Activated CD4-positive, alpha-beta T cell treated with anti-CD3 and anti-CD28 coated beads for 24 hours (primary cell): ENCODE data around the gene LSM3.

Experiments used
- DNase-seq, 2 donors: peaks; one replicate each; pipeline ENCODE4 v3.0.0-alpha.2; 2020; ENCODE audit warnings: low read depth in 2 of 2

The LSM3 gene

DNA sequence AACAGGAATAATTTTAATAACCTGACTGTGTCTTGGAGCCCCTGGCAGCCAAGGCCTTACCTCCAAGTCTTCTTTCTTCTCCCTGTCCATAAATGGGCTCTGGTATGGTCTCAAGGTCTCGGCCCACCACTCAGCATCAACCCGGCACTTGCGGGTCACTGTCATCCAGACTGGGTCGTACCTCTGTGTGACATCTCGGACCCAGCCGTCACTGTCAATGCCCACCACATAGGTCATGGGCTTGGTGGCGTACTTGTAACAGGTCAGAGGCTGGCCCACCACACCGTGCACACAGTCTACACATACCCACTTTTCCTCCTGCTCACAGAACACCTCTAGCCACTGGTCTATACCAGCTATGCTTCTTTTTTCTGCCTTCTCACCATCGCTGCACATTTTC lies 20.7 kb upstream of the LSM3 start:
- DNase-seq, result no peak

DNA sequence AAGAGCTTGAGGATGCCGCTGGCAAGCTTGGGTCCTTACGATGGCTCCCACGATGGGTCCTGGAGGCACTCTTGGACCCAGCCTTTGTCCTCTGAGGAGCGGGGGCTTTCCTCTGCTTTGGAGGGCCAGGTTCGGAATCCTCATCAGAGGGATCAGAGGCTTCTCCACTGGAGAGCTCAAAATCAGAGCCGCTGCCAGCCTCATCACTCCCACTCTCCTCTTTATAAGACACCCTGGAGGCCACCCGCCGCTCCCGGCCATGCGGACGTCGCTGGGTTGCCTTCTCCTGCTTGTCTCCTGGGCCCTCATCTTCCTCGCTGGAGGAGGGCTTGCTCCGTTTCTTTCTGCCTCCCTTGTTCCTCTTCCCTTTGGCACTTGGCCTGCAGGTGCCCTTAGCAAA lies 20.2 kb upstream of the LSM3 start:
- no peak for DNase-seq

DNA sequence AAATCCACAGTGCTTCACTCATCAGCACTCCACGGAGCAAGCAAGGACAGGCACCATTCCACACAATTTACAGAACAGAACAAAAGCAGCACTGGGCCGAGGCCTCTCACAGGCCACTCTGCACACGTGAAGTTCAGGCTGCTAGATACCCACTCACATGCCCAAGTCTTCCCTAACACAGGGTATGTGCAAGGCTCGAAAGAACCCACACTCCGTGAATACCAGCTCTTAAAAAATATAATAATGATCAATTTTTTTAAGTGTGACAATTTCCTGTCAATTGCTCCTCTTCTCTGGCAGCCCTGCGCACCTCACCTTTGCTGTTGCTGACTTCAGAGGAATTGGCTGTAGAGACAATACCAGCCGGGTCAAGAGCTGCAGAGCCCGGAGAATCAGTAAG lies 19.2 kb upstream of the LSM3 start:
- DNase-seq, result no peak

DNA sequence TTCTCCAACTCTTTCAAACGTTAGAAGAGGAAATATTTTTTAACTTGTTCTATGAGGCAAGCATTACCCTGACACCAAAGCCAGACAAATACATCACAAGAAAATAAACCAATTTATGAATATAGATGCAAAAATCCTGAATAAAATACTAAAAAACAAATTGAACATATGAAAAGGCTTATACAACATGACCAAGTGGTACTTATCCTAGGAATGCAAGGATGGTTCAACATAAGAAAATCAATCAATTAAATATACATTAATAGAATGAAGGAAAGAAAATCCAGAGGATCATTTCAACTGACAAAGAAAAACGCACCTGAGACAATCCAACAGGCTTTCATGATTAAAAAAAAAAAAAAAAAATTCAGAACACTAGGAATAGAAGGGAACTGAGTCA lies 17.3 kb upstream of the LSM3 start:
- no peak for DNase-seq

DNA sequence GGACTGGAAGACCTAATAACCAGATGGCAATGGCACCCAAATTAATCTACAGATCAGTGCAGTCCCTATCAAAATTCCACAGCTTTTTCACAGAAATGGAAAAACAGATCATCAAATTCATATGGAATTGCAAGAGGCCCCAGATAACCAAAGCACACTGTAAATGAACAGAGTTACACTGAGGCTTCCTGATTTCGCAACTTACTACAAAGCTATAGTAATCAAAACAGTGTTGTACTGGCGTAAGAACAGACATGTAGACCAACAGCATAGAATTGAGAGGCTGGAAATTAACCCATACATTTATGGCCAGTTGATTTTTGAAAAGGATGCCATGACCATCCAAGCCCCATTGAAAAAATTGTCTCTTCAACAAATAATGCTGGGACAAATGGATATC lies 16.4 kb upstream of the LSM3 start:
- no peak for DNase-seq

DNA sequence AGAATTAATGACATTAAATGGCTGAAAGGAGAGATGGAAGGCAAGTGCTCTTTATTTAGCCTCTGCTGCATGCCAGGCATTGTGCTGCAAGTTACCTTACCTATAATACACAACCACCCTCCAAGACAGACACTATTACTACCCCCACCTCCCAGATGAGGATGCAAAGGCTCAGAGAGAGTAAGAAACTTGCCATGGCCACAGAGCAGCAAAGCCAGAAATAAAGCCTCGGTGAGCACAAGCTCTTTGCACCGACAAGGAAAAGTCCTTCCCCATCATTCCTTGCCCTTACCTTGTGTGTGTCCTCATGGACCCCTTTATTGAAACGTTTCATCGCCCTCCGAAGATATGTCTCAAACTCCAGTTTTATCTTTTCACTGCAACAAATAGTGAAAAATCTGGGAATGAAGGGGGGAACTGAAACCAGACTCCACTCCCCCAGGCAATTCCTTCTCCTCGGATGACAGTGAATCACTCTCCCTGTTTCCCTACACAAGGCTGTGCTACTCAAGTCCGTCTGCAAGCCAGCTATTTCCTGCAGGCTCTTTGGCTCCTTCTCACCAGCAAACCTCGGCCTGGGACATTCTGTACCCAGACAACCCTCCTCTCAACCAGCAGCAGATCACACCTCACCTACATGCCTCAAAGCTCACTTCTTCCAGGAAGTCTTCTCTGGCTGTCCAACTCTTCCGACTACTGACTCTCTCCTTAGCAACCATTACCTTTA lies 11.6 kb upstream of the LSM3 start:
- DNase-seq, result no peak

DNA sequence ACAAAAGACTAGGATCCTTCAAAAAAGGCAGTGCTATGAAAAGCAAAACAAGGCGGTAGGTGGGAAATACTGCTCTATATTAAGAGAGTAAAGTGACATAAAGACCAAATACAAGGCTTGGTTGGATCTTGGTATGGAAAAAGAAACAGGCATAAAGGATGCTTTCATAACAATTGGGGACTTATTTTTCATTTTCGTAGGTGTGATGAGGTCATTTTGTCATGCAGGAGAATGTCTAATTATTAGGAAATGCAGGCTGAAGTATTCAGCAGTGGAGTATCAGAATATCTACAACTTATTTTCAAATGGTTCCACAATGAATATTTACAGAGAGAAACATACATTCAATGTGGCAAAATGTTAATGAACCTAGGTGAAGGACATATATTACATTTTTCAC lies 9.2 kb upstream of the LSM3 start:
- no peak for DNase-seq

DNA sequence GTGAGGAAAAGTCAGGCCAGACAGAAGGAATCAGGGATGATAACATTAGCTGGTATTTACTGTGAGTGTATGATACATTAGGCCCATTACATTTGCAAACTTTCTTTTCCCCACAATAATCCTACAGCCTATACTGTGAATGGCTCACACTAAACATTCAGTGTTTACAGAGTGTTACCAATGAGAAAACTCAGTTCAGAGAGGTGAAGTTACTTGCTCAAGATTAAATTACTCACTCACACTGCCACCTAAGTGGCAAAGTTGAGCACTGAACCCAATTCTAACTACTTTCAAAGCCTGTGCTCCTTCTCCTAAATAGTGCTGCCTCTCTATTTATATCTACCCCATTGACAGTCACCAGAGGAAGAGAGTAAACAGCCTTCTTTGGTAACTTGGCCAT lies 8.7 kb upstream of the LSM3 start:
- no peak for DNase-seq

DNA sequence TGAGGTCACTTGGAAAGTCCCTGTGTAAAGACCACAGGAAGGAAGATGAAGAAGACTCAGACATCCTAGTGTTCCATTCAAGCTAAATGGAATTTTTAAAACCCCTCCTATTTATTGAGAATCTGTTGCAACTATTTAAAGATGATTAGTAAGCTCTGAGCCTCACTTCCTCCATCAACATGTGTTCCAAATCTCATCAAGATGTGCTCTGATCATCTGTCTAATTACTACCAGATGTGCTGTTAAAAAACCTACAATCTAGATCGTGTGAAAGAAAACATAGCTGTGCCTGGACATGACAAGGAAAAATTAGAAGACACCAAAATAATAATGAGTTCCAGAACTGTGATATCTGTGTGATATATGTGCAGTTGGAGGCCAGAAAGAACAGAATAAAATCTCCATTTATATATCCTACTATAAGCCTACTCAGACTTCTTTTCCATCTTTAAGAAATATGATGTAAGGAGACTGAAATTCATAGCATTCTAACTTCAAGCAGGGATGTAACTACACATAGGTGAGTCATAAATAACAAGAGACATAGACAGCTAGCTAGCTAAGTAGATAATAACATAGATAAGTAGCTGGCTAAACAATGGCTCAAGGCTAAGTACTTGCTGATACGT lies 8.0 kb upstream of the LSM3 start:
- no peak for DNase-seq

DNA sequence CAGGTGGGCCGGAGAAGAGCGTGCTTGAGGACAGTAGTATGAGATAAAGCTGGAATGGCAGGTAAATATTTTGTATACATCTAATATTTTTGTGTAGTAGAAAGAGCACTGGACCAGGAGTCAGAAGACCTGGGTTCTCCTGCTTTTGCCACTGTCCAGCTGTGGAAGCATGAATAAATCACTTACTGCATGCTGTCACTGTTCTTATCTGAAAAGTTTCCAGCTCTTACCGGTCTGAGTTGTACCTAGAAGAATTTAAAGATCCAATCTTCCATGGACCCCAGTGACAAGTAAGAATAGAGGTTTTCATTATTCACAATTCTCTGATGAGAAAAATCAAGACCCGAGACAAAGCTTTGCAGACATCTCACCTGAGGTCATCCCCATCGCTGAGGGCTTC lies 6.1 kb upstream of the LSM3 start:
- DNase-seq, result no peak

DNA sequence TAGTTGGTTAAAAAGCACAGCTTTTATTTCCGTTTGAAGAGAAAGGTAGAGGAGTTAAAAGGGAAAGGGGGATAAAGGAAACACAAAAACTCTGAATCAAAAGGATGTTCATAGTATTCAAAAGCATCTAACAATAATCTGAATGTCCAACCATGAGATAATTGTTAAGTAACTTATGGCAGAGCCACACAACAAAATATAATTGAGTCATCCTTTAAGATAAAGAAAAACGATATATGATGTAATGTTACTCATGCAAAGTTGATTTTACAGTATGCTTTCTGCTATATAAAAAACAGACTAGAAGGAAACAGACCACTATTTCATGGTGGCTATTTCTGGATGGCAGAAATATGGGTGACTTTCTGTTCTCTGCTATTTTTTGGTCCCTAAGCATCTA lies 4.1 kb upstream of the LSM3 start:
- no peak for DNase-seq

DNA sequence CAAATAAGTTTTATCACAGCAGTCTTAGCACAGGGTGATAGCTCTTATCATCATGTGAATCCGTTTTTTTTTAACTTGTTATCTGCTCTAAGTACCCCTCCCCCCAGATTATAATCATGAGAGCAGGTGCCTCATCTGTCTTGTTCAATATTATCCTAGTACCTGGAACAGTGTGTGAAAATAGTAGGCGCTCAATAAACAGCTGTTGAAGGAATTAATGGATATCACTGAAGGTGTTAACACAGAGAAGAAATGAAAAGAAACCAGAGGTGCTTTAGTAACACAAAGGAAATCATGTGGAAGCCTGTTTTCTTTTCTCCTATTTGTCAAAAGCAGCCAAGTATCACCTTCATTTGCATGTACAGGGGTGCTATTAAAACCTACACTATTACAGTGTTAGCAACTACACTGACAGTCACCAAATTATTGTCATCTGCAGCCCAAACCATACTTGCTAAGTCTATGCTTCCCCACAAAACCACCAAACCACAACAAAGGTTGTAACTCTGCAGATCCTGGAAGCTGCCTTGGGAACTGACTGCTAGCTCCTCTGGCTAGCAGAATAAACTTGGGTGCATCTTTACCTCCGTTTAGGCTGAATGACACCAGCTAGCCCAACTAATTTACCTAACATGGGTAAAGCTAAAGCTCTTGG lies 3.1 kb upstream of the LSM3 start:
- DNase-seq, result peak; percentile 10 to 14

DNA sequence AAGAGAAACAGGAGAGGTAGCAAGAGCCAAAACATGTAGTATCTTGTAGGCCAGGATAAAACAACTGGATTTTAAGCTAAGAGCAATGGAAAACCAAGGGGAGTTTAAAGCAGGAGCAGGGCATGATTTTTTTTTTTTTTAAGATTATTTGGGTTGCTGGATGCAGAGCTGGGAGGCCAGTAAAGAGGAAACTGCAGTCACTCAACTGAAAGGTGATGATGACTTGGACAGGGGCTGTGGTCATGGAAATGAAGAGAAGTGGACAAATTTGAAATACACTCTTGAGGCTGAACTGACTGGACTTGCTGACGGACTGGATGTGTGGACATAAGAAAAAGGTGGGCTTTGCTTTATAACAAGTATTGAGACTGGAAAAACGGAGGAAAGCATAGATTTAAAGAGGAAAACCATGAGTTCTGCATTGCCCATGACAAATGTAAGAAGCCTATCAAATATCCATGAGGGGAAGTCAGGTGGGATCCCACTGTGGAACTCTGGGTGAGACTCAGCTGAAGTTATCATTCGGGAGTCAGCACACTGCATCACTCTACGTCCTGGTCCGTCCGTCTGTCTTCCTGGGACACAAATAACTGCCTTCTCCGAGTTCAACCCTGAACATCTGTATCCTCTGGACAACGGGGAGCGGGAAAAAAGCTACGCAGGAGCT lies 904 bp upstream of the LSM3 start:
- DNase-seq, result no peak

DNA sequence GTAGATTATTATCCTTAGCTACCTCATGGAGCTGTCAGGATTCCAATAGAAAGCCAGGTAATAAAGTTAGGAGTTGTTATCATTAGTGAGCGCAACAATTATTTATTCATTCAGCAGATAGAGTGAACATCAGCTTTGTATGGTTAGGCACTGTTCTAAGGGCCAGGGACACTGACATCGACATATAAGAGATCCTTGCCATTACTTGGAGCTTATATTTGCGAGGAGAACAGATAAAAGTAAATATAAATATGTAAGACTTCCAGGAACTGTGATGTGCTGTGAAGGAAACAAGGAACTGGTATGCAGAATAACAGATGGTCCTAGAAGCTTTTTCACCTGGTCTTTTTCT lies 473 bp downstream of the LSM3 start:
- DNase-seq, result no peak

DNA sequence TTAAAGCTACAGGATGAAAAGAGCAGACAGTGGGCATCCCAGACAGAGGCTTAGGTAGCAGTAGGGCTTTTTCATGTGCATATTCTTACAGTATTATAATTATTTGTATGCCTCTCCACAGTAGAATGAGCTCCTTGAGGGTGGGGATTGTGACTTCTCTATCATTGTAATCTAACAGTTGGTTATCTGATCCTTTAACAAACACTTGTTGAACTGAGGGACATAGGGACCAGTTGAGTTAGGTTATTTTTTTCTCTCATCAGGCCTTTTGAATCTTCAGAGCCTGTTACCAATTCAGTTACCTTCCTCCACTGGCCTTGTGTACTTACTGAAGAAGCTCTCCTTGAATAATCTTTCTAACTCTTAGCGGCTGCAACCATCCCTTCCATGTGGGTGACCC lies 1.2 kb downstream of the LSM3 start:
- DNase-seq, result no peak

DNA sequence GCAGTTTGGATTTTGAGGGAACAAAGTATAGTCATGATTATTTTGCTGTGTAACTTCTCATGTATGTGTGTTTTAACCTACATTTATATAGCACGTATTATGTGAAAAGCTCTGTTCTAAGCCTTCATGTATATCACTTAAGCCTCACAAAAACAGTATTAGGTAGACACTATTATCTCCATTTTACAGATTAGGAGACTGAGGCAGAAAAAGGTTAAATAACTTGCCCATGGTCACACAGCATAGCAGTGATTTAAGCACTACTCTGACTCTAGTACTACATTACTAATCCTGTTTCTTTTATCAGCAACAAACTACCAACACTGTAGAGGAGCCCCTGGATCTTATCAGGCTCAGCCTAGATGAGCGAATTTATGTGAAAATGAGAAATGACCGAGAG lies 2.6 kb downstream of the LSM3 start:
- DNase-seq, result no peak

DNA sequence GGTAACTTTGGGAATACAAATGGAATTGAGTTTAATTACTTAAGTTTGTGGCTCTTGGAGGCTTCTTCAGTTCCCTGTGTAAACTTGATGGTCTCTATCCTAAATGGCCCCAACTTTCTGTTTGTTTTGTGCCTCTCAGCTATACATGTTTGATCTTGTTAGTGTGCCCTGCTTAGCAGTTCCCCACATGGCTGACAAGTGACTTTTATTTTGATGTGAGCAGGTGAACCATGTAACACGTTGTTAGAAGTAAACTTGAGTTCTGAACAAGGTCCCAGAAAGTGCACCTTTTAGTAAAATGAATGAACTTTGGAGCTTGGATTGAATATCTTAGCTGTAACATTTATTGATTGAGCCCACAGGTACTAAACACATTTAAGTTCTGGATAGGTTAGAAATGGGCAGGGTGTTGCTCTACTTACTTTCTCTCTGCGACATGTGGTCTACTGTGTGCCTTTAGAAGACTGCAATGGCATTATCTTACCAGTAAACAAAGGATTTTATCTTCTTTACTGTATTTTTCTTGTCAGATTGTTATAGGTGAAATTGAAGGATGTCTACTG lies 4.5 kb downstream of the LSM3 start:
- no peak for DNase-seq

DNA sequence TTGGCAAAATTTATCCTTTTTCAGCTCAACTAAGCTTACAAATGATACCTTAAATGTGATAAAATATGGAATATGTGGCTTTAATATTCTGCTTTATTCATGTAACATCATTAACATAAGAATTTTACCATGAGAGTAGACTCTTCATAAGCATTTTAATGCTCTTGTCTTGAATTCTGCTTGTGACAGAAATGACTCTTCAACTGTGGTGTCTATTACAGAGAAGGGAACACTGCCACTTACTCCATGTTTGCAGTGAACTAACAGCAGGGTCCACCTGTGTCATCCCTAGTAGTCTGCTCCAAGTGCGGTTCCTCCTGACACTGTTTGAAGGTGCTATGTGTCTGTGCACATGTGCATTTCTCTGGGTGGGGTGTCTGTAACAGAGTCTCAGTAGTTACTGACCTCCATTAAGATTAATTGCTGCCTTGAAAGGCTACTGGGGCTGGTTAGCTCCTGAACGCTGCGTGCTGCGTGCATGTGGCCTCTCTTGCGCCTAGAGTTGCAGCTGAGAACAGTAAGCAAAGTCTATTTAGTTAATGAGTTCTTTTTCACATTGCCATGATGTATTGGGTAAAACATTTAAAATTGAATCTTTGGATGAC lies 8.3 kb downstream of the LSM3 start:
- no peak for DNase-seq

DNA sequence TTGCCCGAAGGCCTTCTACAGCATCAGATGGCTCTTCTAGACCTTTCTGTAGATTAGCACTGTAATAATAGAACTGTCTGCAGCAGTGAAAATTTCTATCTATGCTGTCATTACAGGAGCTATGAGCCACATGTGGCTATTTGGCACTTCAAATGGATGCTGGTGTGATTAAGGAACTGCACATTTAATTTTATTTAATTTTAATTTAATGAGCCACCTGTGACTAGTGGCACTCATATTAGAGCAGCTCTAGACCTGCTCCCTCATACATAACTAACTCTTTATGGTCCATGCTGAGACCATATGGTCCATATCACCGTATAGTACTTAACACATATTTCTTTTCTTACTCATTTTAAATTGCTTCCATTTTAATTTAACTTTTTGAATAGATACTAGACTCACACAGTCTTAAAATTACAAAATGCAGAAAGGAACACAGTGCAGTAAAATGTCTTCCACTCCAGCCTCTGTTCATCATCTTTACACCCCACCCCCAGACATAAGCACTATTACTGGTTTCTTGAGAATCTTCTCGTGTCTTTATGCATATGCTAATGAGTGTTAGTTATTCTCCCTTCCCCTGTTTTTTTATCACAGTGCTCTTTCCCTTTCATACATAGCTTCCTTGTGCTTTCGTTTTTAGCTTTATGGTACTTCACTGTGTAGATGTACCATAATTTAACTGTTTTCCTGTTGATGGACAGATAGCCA lies 9.6 kb downstream of the LSM3 start:
- DNase-seq, result no peak

DNA sequence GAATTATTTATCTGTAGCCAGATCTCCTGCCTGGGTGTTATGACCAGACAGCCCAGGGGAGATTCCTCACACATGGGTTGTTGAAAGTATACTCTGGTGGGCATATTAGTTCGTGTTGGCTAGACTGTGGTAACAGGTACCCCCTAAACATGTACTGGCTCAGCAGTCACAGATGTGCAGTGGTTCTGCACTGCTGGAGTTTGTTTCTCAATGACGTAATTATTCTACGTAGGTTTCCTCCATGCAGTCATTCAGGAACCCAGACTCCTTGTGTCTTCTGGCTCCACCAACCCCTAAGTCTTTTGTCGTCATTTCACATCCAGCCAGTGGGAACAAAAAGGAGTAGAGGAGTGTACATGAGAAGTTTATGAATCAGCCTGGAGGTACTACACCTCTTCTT lies 16.2 kb downstream of the LSM3 start:
- no peak for DNase-seq

DNA sequence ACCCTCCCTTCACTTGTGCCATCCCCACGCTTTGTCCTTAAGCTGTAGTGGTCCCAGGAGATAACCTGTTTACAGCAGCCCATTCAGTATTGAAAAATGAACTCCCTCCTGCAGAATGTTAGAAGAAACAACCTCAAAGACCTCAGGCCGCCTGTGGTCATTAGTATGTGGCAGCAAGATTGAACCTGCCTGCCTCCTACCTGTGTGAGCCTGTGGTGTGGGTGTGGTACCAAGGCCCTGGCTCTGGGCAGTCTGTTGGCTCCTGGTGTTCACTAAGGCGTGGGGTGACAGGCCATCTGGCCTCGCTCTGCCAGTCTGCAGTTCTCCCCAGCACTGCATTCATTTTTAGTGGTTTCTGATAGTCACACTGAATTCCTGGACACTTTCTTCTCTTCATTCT lies 21.0 kb downstream of the LSM3 start:
- DNase-seq, result no peak

DNA sequence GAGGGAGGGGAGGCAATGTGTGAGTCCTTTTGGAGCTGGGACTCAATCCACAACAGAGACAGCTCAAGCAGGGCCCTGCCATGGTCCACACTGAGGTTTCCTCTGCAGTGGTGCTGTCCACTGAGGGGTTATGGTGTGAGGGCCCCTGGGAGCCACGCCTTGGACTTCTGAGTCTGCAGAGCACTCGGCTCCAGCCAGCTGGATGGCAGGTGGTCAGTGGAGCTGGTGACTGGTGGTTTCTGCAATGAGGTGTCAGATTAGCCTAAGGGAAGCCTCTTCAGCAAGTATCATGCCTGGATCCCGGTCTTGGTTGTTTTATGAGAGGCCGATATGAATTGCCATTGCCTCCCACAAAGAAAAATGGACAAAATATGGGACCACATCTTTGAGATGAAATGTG lies 21.7 kb downstream of the LSM3 start:
- no peak for DNase-seq
